ENCODE data around the gene SEMG2.

SEMG2 gene

GRCh38 chr20:45221076-45221475 is at the start of gene SEMG2:
Gene SEMG2 (plus strand): TSS chr20:45221373. CDS start chr20:45221390, 17 bp downstream.
- no peak for DNase-seq

GRCh38 chr20:45173522-45173921 is 47.7 kb upstream of the SEMG2 start:
- no peak for DNase-seq

GRCh38 chr20:45174434-45175364 is 46.5 kb upstream of the SEMG2 start, which contains the start of gene PI3:
Gene PI3 (plus strand): TSS chr20:45174902. CDS start chr20:45174923, 21 bp downstream.
- DNase-seq: no peak

GRCh38 chr20:45176526-45177267 is 44.5 kb upstream of the SEMG2 start:
- no peak for DNase-seq

- no peak for DNase-seq
Measured at GRCh38 chr20:45179166-45179565, 42.0 kb upstream of the SEMG2 start.

GRCh38 chr20:45181639-45182038 is 39.5 kb upstream of the SEMG2 start:
- DNase-seq: no peak

- DNase-seq: no peak
Measured at GRCh38 chr20:45183084-45183483, 38.1 kb upstream of the SEMG2 start.

- no peak for DNase-seq
Measured at GRCh38 chr20:45187693-45188092, 33.5 kb upstream of the SEMG2 start.

GRCh38 chr20:45189067-45189609 is 32.0 kb upstream of the SEMG2 start:
- DNase-seq: no peak

- no peak for DNase-seq
Measured at GRCh38 chr20:45189861-45190260, 31.3 kb upstream of the SEMG2 start.

- DNase-seq: no peak
Measured at GRCh38 chr20:45191926-45192325, 29.2 kb upstream of the SEMG2 start.

- DNase-seq: no peak
Measured at GRCh38 chr20:45193331-45193730, 27.8 kb upstream of the SEMG2 start.

GRCh38 chr20:45206725-45207124 is 14.4 kb upstream of the SEMG2 start, which contains the start of gene SEMG1:
Gene SEMG1 (plus strand): TSS chr20:45207033. CDS start chr20:45207054, 21 bp downstream.
- DNase-seq: no peak

- DNase-seq: no peak
Measured at GRCh38 chr20:45209924-45210323, 11.2 kb upstream of the SEMG2 start.

GRCh38 chr20:45211569-45212474 is 9.4 kb upstream of the SEMG2 start:
- DNase-seq: no peak

- no peak for DNase-seq
Measured at GRCh38 chr20:45212836-45213235, 8.3 kb upstream of the SEMG2 start.

- no peak for DNase-seq
Measured at GRCh38 chr20:45218124-45218523, 3.0 kb upstream of the SEMG2 start.

- DNase-seq: no peak
Measured at GRCh38 chr20:45218636-45219035, 2.5 kb upstream of the SEMG2 start.

- DNase-seq: no peak
Measured at GRCh38 chr20:45223136-45223535, 2.0 kb downstream of the SEMG2 start.

- no peak for DNase-seq
Measured at GRCh38 chr20:45226287-45226686, 5.1 kb downstream of the SEMG2 start.

- DNase-seq: no peak
Measured at GRCh38 chr20:45229264-45230056, 8.3 kb downstream of the SEMG2 start.

- DNase-seq: no peak
Measured at GRCh38 chr20:45230631-45231030, 9.5 kb downstream of the SEMG2 start.
